NCI-H1048 (cell line): ENCODE data around the gene CAMK1.

Experiments
- DNase-seq: peaks from one replicate; lab custom pipeline; 2025; lab: John Stamatoyannopoulos, UW

Gene CAMK1

GRCh38 chr3:9793161-9793781, 23.5 kb upstream of the CAMK1 start:
- no peak for DNase-seq

GRCh38 chr3:9792405-9793160, 22.8 kb upstream of the CAMK1 start, which contains the start of the genes ARPC4 and TADA3:
ARPC4 (plus strand) TSS chr3:9793082; CDS start chr3:9793122, 40 bp downstream.
TADA3 (minus strand) TSS chr3:9792473; CDS start chr3:9791466, 1,007 bp downstream.
- peak; percentile 86 for DNase-seq

GRCh38 chr3:9791790-9792404, 22.1 kb upstream of the CAMK1 start:
- no peak for DNase-seq

- no peak for DNase-seq
Measured at GRCh38 chr3:9791127-9791526, 21.4 kb upstream of the CAMK1 start.

GRCh38 chr3:9787714-9788113, 18.0 kb upstream of the CAMK1 start:
- no peak for DNase-seq

GRCh38 chr3:9786825-9787669, 17.3 kb upstream of the CAMK1 start:
- no peak for DNase-seq

- no peak for DNase-seq
Measured at GRCh38 chr3:9786209-9786739, 16.5 kb upstream of the CAMK1 start.

- DNase-seq, result no peak
Measured at GRCh38 chr3:9785602-9786001, 15.9 kb upstream of the CAMK1 start.

GRCh38 chr3:9784965-9785364, 15.2 kb upstream of the CAMK1 start:
- no peak for DNase-seq

GRCh38 chr3:9783954-9784353, 14.2 kb upstream of the CAMK1 start:
- DNase-seq, result no peak

GRCh38 chr3:9782770-9783169, 13.0 kb upstream of the CAMK1 start:
- DNase-seq, result no peak

GRCh38 chr3:9781978-9782603, 12.3 kb upstream of the CAMK1 start:
- no peak for DNase-seq

GRCh38 chr3:9781551-9781950, 11.8 kb upstream of the CAMK1 start:
- DNase-seq, result no peak

GRCh38 chr3:9780910-9781309, 11.2 kb upstream of the CAMK1 start:
- DNase-seq, result no peak

- no peak for DNase-seq
Measured at GRCh38 chr3:9780458-9780812, 10.7 kb upstream of the CAMK1 start.

- no peak for DNase-seq
Measured at GRCh38 chr3:9779721-9780457, 10.1 kb upstream of the CAMK1 start.

GRCh38 chr3:9779075-9779593, 9.4 kb upstream of the CAMK1 start:
- no peak for DNase-seq

- DNase-seq, result no peak
Measured at GRCh38 chr3:9778143-9779074, 8.7 kb upstream of the CAMK1 start.

GRCh38 chr3:9777694-9778021, 7.9 kb upstream of the CAMK1 start:
- DNase-seq, result no peak
